Naive thymus-derived CD8-positive, alpha-beta T cell (primary cell): Measurements from ENCODE around the gene ERICH3. TPM values are rescaled to one million over a fixed set of nuclear protein-coding genes. Genes with fewer than 3 reads are reported as not detected.

Source experiments
- ATAC-seq, 2 donors: fragments of 150-1000 bp; cut with Tn5 transposase in 1 of 2; sonication (Bioruptor Pico), chemical (Tn5 transposase) in 1 of 2; 1 replicate in 1 of 2; 2 replicates in 1 of 2; pipeline ENCODE4 v1.10.0; 2021; ENCODE audit warnings: mild to moderate bottlenecking in 2 of 2, moderate library complexity in 2 of 2
- POLR2A ChIA-PET: fragments of 350-600 bp; sonication (Branson Sonifier 250); formaldehyde crosslinking; loops from one replicate; lab custom pipeline; 2021; ENCODE audit warnings: antibody characterized with exemption; lab: Charles Lee
- DNase-seq, 10 donors: peaks; one replicate each; pipeline versions ENCODE4 v3.0.0 to v3.0.0-alpha.2; 2020 to 2022
- H3K27ac Mint-ChIP-seq, 10 donors: one replicate each; pipeline ENCODE4 v1.8.0; 2020 to 2022; ENCODE audit warnings: mild to moderate bottlenecking in 10 of 10, mixed read lengths in 10 of 10, moderate library complexity in 4 of 10, inconsistent platforms in 1 of 10
- H3K27me3 Mint-ChIP-seq, 5 donors: one replicate each; pipeline ENCODE4 v1.8.0; 2021 to 2022; ENCODE audit warnings: mixed read lengths in 5 of 5
- H3K36me3 Mint-ChIP-seq, 3 donors: one replicate each; pipeline ENCODE4 v1.8.0; 2020 to 2022; ENCODE audit warnings: mixed read lengths in 3 of 3, mild to moderate bottlenecking in 2 of 3, inconsistent platforms in 1 of 3
- H3K4me1 Mint-ChIP-seq, 4 donors: one replicate each; pipeline ENCODE4 v1.8.0; 2021 to 2022; ENCODE audit warnings: mixed read lengths in 4 of 4
- H3K4me3 Mint-ChIP-seq, 10 donors: one replicate each; pipeline ENCODE4 v1.8.0; 2020 to 2022; ENCODE audit warnings: mild to moderate bottlenecking in 10 of 10, mixed read lengths in 10 of 10, moderate library complexity in 6 of 10, inconsistent platforms in 1 of 10
- H3K9me3 Mint-ChIP-seq, 9 donors: one replicate each; pipeline ENCODE4 v1.8.0; 2020 to 2022; ENCODE audit warnings: mixed read lengths in 9 of 9, mild to moderate bottlenecking in 3 of 9, inconsistent platforms in 1 of 9, moderate library complexity in 1 of 9
- polyA plus RNA-seq, 3 donors: library from polyadenylated mRNA; unstranded; fragments of 300-500 nt; fragmentation: Illumina TruSeq; gene quantifications; one replicate each; pipeline ENCODE4 v1.2.3, GENCODE V29; 2021
- total RNA-seq, 8 experiments: library from RNA in 2 of 8; stranded (reverse) in 2 of 8; gene quantifications; one replicate each; pipeline ENCODE4 v1.2.3 and lab custom pipeline; 2021 to 2026

ERICH3 gene
- total and polyA plus RNA-seq, 5 experiments from 2014 or later: not detected

DNA sequence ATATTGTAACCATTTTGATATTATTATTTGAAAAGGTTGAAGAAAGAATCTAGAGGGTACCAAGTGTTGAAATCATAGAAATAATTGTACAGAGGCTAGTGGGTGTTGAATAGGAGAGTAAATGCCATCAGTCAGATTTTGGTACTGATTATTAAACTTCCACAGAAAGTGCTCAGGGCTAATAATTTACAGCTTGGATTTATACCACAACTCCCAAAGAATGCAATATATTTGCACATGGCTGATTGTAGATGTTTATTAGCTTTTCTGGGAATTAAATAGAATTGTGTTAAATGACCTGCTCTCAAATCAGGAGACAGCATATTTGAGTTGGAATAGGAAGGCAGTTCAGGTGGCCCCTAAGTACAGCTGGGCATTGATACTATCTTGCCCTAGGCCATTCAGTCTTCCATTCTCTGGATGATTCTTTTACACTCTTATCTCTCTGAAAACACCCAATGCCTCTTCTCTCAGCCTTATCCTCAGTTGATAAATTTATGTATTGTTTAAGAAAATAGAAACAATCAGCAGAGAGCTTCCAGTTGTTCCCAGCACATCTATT is 63.7 kb downstream of the ERICH3 start:
- H3K36me3 Mint-ChIP-seq: no peaks in the 10 kb centered on the region
- H3K4me3 Mint-ChIP-seq: no peak overlapping the region
- POLR2A ChIA-PET: no interaction called here
- no peaks in the 10 kb centered on the region for H3K4me1 Mint-ChIP-seq
- DNase-seq: no peak
- H3K9me3 Mint-ChIP-seq: peaks cover 0 to 9% (median 0%) of the 10 kb centered on the region in 9 donors
- no peak overlapping the region for H3K27ac Mint-ChIP-seq
- no peak for ATAC-seq
- H3K27me3 Mint-ChIP-seq: peaks cover 0 to 4% (median 0%) of the 10 kb centered on the region in 5 donors

DNA sequence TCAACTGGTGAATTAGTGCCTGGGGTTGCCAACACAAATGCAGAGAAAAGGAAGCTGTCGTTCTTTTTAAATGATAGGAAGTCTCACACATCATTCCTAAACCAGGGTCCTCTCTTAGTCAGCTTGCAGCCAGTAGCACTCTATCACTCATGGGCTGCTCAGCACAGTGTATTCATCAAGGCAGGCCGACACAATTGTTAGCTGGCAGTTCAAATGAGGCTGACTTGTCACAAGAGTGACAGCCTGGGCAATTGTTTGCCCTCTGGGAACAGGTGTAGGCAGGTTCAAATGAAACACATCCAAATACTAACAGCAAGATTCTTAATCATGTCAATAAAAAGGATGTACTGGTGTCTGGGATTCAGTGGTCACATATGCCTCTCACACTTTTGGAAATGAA is 76.9 kb downstream of the ERICH3 start:
- H3K27ac Mint-ChIP-seq: no peak overlapping the region
- H3K4me3 Mint-ChIP-seq: no peak overlapping the region
- H3K4me1 Mint-ChIP-seq: no peaks in the 10 kb centered on the region
- no peaks in the 10 kb centered on the region for H3K9me3 Mint-ChIP-seq
- POLR2A ChIA-PET: no interaction called here
- no peaks in the 10 kb centered on the region for H3K36me3 Mint-ChIP-seq
- no peak for ATAC-seq
- H3K27me3 Mint-ChIP-seq: peaks cover 0 to 11% (median 4%) of the 10 kb centered on the region in 5 donors
- DNase-seq: no peak

DNA sequence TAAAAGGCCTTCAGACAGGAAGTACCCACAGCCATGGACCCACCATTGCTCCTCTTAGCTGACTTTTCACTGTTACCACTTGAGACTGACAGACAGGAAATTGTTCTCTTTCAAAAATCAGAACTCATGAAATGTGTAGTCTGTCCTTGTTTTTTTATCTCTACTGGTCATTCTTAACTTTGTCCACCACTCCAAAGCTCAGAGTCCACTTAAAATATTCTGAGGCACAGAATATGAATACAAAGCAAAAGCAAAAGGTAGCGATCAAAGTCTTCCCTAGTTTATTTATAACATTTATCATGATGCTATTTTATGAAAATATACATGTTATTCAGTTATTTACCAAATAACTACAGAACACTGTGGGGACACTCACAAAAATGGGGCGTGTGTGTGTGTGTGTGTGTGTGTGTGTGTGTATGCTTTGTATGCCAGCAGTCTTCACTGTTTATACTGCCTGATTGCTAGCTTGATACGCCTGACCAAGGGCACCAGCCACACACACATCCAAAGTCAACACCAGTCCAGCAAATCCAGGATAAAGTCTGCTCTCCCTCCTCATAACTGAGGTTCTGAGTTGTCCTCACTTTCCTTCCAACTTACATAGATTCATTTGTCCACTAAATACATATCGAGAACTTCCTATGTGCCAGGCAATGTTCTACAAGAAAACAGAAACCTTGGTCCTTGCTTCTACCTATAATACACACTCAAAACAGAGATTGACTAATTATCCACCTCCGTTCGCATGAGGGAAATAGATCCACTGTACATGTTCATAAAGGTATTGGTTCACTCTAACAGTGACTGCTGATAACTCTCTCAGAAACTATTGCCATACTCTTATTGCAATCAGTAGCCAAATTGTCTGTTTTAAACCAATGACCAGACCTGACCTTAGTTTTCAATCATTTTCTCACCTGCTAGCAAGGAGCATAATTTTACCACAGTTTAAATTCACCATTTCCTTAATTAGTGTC is 79.4 kb downstream of the ERICH3 start:
- Mint-ChIP-seq H3K9me3 (no peaks in the 10 kb centered on the region), H3K4me3 (no peak overlapping the region), H3K36me3 (no peaks in the 10 kb centered on the region), H3K27ac (no peak overlapping the region), H3K27me3 (peaks cover 0 to 13% (median 2%) of the 10 kb centered on the region in 5 donors), H3K4me1 (no peaks in the 10 kb centered on the region)
- POLR2A ChIA-PET: no interaction called here
- DNase-seq (no peak), ATAC-seq (no peak)

DNA sequence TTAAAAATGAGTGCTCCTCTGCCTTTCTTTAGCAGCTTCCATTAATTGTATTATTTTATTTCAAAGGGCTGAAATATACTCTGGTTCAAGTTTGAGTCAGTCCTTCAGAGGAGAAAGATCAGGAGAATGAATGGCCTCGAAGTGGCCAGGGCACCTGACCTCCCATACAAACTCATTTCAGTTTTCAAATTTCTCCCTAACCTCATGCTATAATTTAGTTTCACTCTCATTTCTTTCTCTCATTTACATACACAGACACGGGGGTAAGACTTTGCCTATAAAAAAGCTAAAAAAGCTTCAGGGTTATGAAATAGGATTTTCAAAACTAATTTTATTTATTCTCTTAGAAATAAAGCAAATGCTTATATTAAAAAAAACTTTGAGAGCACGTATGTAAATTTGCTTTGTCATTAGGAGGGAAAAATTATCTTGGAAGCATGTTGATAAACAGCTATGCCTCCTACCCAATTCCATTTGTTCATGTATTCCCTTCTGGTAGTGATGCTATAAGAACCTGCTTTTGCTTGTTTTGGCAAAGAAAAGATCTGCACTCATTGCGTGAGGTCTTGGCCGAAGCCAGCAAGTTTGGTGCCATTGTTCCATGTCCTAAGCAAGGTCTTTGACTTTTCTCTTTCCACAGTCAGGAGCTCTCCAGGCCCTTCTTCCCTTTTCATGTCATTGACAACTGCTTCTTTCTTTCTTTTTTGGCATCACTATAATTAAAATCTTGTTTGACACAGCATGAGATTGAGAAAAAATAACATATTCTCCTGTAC is 80.8 kb downstream of the ERICH3 start:
- POLR2A ChIA-PET: no interaction called here
- no peak for DNase-seq
- Mint-ChIP-seq H3K4me1 (no peaks in the 10 kb centered on the region), H3K4me3 (no peak overlapping the region), H3K27ac (no peak overlapping the region), H3K36me3 (no peaks in the 10 kb centered on the region), H3K9me3 (no peaks in the 10 kb centered on the region), H3K27me3 (peaks cover 0 to 12% (median under 1%) of the 10 kb centered on the region in 5 donors)
- no peak for ATAC-seq

DNA sequence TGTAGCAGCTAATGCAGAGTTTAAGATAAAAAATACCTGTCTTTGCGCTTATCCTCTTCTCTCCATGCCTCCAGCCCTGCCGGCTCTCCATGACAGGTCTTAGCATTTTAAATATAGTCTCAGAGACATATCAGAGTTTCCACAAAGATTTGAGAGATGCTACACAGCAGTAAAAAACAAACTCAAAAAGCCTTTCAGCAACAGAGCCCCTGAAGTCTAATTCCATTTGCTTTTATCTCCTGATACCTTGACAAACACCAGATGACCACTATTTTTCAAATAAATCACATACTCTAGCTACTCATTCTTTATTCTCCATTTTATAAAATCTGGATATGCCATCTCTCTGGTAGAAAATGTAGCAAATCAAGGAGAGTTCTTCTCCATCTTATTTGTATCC is 81.6 kb downstream of the ERICH3 start:
- Mint-ChIP-seq H3K4me3 (no peak overlapping the region), H3K27me3 (peaks cover 0 to 12% (median 0%) of the 10 kb centered on the region in 5 donors), H3K9me3 (no peaks in the 10 kb centered on the region), H3K4me1 (no peaks in the 10 kb centered on the region), H3K27ac (no peak overlapping the region), H3K36me3 (no peaks in the 10 kb centered on the region)
- no peak for DNase-seq
- POLR2A ChIA-PET: no interaction called here
- ATAC-seq: no peak

DNA sequence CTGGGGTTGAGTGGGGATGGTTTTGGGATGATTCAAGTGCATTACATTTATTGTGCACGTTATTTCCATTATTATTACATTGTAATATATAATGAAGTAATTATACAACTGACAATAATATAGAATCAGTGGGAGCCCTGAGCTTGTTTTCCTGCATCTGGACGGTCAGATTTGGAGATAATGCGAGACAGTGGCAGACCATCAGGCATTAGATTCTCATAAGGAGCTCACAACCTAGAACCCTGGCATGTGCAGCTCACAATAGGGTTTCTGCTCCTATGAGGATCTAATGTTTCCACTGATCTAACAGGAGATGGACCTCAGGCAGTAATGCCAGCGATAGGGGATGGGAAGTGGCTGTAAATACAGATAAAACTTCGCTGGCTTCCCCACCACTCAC is 83.3 kb downstream of the ERICH3 start:
- no peak for ATAC-seq
- DNase-seq: no peak
- H3K27ac Mint-ChIP-seq: no peak overlapping the region
- POLR2A ChIA-PET: no interaction called here
- H3K4me1 Mint-ChIP-seq: no peaks in the 10 kb centered on the region
- peaks cover 0 to 8% (median 0%) of the 10 kb centered on the region in 5 donors for H3K27me3 Mint-ChIP-seq
- no peaks in the 10 kb centered on the region for H3K9me3 Mint-ChIP-seq
- no peak overlapping the region for H3K4me3 Mint-ChIP-seq
- no peaks in the 10 kb centered on the region for H3K36me3 Mint-ChIP-seq

DNA sequence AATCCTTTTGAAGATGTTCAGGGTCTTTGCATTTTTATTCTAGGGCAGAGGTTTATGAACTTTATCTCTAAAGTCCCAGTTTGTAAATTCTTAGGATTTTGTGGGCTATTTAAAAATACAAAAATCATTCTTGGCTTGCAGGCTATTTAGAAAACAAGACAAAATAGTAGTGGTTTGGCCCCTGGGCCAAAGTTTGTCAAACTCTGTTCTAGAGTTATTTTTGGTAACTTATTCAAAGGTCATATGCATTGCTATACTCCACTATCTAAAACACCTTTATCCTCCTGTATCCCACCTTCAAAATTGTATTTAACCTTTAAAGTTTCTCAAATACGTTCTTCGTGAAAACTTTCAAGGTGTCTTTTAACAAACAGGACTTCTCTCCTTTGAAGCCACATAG is 85.7 kb downstream of the ERICH3 start:
- Mint-ChIP-seq H3K27me3 (peaks cover 0 to 17% (median 0%) of the 10 kb centered on the region in 5 donors), H3K4me1 (peaks cover 0 to 4% (median 0%) of the 10 kb centered on the region in 4 donors), H3K9me3 (no peaks in the 10 kb centered on the region), H3K4me3 (no peak overlapping the region), H3K27ac (no peak overlapping the region), H3K36me3 (no peaks in the 10 kb centered on the region)
- DNase-seq: no peak
- POLR2A ChIA-PET: no interaction called here
- ATAC-seq: no peak

DNA sequence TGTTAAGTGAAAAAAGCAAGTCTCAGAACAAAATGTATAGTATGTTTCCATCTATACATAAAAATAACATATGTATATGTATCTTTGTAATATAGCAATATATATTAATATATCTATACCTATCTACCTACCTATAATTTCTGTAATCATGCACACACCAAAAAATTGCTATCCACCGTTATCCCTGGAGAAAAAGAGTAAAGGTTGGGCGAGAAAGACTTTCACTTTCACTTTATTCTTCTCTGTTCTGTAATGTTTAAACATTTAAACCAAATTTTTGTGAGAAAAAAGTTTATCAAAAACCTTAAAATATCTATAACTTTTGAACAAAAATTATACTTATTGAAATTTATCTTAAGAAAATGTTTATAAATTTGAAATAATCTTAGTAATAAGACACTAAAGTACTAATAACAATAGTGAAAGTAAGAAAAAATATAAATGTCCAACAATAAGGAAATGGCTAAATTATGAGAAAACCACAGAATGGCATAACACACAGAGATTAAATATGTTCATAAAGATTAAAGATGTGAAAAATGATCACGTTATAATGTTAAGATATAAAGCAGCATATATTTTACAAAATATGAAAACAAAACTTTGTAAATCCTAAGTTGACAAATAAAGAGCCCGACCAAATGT is 87.2 kb downstream of the ERICH3 start:
- Mint-ChIP-seq H3K36me3 (no peaks in the 10 kb centered on the region), H3K27me3 (peaks cover 0 to 19% (median 0%) of the 10 kb centered on the region in 5 donors), H3K27ac (no peak overlapping the region), H3K4me1 (peaks cover 0 to 4% (median 0%) of the 10 kb centered on the region in 4 donors), H3K4me3 (peak overlapping the region in 1 of 10 donors; percentile 69), H3K9me3 (no peaks in the 10 kb centered on the region)
- POLR2A ChIA-PET: no interaction called here
- DNase-seq (no peak), ATAC-seq (no peak)

DNA sequence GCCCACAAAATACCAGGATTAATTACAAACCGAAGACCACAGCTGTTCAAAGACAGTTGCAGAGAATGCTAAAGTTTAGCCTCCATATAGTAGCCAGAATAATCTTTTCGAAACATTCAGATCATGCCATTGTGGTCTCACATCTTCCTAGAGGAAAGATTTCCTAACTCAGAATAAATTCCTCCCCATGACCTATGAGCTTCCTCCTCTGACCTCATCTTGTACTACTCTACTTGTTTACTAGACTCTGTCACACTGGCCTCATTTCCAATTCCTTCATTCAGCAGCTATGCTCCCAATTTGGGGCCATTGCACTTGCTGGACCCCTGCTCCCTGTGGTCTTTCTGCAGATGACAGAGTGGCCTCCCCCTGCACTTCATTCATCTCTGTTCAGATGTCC is 89.4 kb downstream of the ERICH3 start:
- H3K4me3 Mint-ChIP-seq: no peak overlapping the region
- ATAC-seq: no peak
- POLR2A ChIA-PET: no interaction called here
- peaks cover 0 to 15% (median 0%) of the 10 kb centered on the region in 5 donors for H3K27me3 Mint-ChIP-seq
- DNase-seq: no peak
- no peaks in the 10 kb centered on the region for H3K36me3 Mint-ChIP-seq
- H3K9me3 Mint-ChIP-seq: no peaks in the 10 kb centered on the region
- peaks cover 0 to 4% (median 2%) of the 10 kb centered on the region in 4 donors for H3K4me1 Mint-ChIP-seq
- no peak overlapping the region for H3K27ac Mint-ChIP-seq

DNA sequence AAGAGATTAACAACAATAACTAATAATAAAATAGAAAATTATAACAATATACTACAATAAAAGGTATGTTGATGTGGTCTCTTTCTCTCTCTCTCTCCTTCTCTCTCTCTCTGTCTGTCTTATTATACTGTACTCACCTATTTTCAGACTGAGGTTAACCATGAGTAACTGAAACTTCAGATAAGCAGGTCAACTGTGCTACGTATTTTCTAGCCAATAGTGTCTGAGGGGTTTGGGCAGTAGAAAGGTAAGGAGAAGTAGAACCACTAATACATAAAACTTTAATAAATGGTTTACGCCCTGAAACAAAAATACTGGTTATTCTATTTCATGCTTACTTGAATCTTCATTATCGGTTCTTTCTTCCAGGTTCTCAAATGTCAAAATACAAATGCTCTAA is 90.2 kb downstream of the ERICH3 start:
- no peaks in the 10 kb centered on the region for H3K9me3 Mint-ChIP-seq
- ATAC-seq (no peak), DNase-seq (no peak)
- peaks cover 0 to 4% (median 2%) of the 10 kb centered on the region in 4 donors for H3K4me1 Mint-ChIP-seq
- no peak overlapping the region for H3K27ac Mint-ChIP-seq
- POLR2A ChIA-PET: no interaction called here
- no peak overlapping the region for H3K4me3 Mint-ChIP-seq
- H3K27me3 Mint-ChIP-seq: peaks cover 0 to 15% (median 0%) of the 10 kb centered on the region in 5 donors
- no peaks in the 10 kb centered on the region for H3K36me3 Mint-ChIP-seq

DNA sequence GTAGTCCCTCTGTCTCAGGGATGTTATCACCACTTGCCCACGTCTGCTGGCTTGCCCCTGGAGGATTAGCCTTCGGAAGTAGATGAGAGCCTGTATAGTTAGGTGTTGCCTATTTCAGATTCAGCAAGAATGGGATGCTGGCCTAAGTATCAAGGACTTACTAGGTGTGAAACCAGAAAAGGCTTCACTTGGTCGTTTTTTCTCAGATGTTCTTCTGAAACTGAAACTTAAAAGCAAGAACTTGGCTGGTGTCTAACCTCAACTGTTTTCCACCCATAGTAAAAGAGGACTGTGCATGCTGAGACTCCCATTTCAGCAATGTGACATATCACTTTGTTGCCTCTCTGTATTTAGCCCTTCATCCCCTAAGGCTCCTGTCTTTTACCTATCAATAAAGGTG is 94.2 kb downstream of the ERICH3 start:
- H3K9me3 Mint-ChIP-seq: peaks cover 0 to 2% (median 0%) of the 10 kb centered on the region in 9 donors
- DNase-seq (no peak), ATAC-seq (no peak)
- H3K36me3 Mint-ChIP-seq: no peaks in the 10 kb centered on the region
- H3K27me3 Mint-ChIP-seq: peaks cover 0 to 15% (median 2%) of the 10 kb centered on the region in 5 donors
- no peak overlapping the region for H3K27ac Mint-ChIP-seq
- no peak overlapping the region for H3K4me3 Mint-ChIP-seq
- POLR2A ChIA-PET: no interaction called here
- peaks cover 0 to 4% (median under 1%) of the 10 kb centered on the region in 4 donors for H3K4me1 Mint-ChIP-seq

DNA sequence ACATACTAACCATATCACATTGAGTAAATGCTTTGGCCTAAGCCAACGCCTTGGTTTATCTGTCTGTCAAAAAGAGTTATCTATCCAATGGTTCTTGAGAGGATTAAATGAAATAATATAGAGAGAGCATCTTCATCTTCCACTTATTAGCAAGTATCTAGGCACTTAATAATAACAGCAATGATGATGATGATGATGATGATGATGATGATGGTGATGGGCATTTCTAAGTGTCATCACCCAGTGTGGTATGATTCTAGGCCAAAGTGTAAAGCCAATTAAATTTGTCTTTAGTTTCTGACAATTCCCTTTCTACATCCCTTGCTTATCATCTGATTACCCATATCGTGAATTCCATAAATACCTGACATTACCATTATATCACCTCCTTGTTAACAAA is 95.5 kb downstream of the ERICH3 start:
- H3K4me3 Mint-ChIP-seq: no peak overlapping the region
- peaks cover 0 to 6% (median 2%) of the 10 kb centered on the region in 5 donors for H3K27me3 Mint-ChIP-seq
- ATAC-seq (no peak), DNase-seq (no peak)
- peaks cover 0 to 4% (median 0%) of the 10 kb centered on the region in 4 donors for H3K4me1 Mint-ChIP-seq
- POLR2A ChIA-PET: no interaction called here
- no peak overlapping the region for H3K27ac Mint-ChIP-seq
- no peaks in the 10 kb centered on the region for H3K36me3 Mint-ChIP-seq
- peaks cover 0 to 2% (median 0%) of the 10 kb centered on the region in 9 donors for H3K9me3 Mint-ChIP-seq
